Uterus (tissue), 2 donors: ENCODE data around the gene CDKN1B.

Source experiments
- CTCF ChIP-seq, 4 experiments: fragments of 200-600 bp in 2 of 4; fragments of 450-650 bp in 2 of 4; sonication (generic) in 2 of 4; IDR thresholded peaks; one replicate each; pipeline ENCODE4 v1.5.1; 2016 to 2019; ENCODE audit warnings: antibody characterized with exemption in 4 of 4, mild to moderate bottlenecking in 2 of 4, moderate library complexity in 1 of 4
- POLR2A ChIP-seq, 2 donors: fragments of 450-650 bp; IDR thresholded peaks; one replicate each; pipeline ENCODE4 v1.6.1; 2016; ENCODE audit warnings: antibody characterized with exemption in 2 of 2, mild to moderate bottlenecking in 1 of 2, moderate library complexity in 1 of 2

GRCh38 chr12:12725086-12725955, 8.2 kb downstream of the CDKN1B start:
- TF ChIP-seq CTCF (IDR thresholded peaks at IDR 0.05) (peak in 2 of 4 experiments; percentile 13 to 19), POLR2A (IDR thresholded peaks at IDR 0.05) (peak; percentile 88 to 96)
